SK-N-SH treated with all-trans-retinoic acid at 6 μM for 48 hours (cell line): ENCODE measurements around the gene IL1RN.

Experiments
- ARNTL ChIP-seq: fragments of 450-650 bp; formaldehyde crosslinking; IDR thresholded peaks from 2 replicates; pipeline ENCODE4 v1.5.0; 2020; ENCODE audit warnings: low read depth, mild to moderate bottlenecking, moderate library complexity, borderline replicate concordance
- ISL1 ChIP-seq: fragments of 250-450 bp; sonication (Bioruptor Pico); IDR thresholded peaks from 2 replicates; pipeline ENCODE4 v2.1.2; 2022; ENCODE audit warnings: mild to moderate bottlenecking, moderate library complexity
- OSR1 ChIP-seq: fragments of 250-450 bp; sonication (Bioruptor Pico); IDR thresholded peaks from 2 replicates; pipeline ENCODE4 v1.8.0; 2022; ENCODE audit warnings: moderate library complexity, mild to moderate bottlenecking, inconsistent platforms
- POU6F1 ChIP-seq: fragments of 250-450 bp; sonication (Bioruptor Pico); IDR thresholded peaks from 2 replicates; pipeline ENCODE4 v1.8.0; 2021; ENCODE audit warnings: low read depth, mild to moderate bottlenecking, moderate library complexity, borderline replicate concordance
- RARB ChIP-seq: fragments of 250-450 bp; sonication (Bioruptor Pico); IDR thresholded peaks from 2 replicates; pipeline ENCODE4 v1.8.0; 2021; ENCODE audit warnings: mild to moderate bottlenecking, moderate library complexity
- ZFP3 ChIP-seq: fragments of 250-450 bp; sonication (Bioruptor Pico); IDR thresholded peaks from 2 replicates; pipeline ENCODE4 v1.5.0; 2020; ENCODE audit warnings: mild to moderate bottlenecking, moderate library complexity
- ZFP30 ChIP-seq: fragments of 450-650 bp; formaldehyde crosslinking; IDR thresholded peaks from 2 replicates; pipeline ENCODE4 v1.5.0; 2022; ENCODE audit warnings: mild to moderate bottlenecking, moderate library complexity
- ZNF70 ChIP-seq: fragments of 450-650 bp; formaldehyde crosslinking; IDR thresholded peaks from 2 replicates; pipeline ENCODE4 v1.5.0; 2020; ENCODE audit warnings: mild to moderate bottlenecking, moderate library complexity
- TF ChIP-seq, protein P1 (sequence below): fragments of 250-450 bp; sonication (Bioruptor Pico); IDR thresholded peaks from 2 replicates; pipeline ENCODE4 v1.8.0; 2020; ENCODE audit warnings: mild to moderate bottlenecking, moderate library complexity, borderline replicate concordance
- TF ChIP-seq, protein P2 (sequence below): fragments of 250-450 bp; sonication (Bioruptor Pico); IDR thresholded peaks from 2 replicates; pipeline ENCODE4 v1.5.1; 2020; ENCODE audit warnings: low read depth, mild to moderate bottlenecking, moderate library complexity
- TF ChIP-seq, protein P3 (sequence below): fragments of 250-450 bp; sonication (Bioruptor Pico); IDR thresholded peaks from 2 replicates; pipeline ENCODE4 v1.5.1; 2021; ENCODE audit warnings: mild to moderate bottlenecking, moderate library complexity

GRCh38 chr2:113083296-113083695, 44.1 kb upstream of the IL1RN start:
- TF ChIP-seq ZFP30 (CRISPR knock-in tag) (no peak), OSR1 (CRISPR knock-in tag) (no peak), RARB (CRISPR knock-in tag) (no peak), ISL1 (CRISPR knock-in tag) (no peak), ARNTL (CRISPR knock-in tag) (no peak), ZNF70 (CRISPR knock-in tag) (no peak), ZFP3 (CRISPR knock-in tag) (no peak), POU6F1 (CRISPR knock-in tag) (no peak)
- TF ChIP-seq, protein P1, sequence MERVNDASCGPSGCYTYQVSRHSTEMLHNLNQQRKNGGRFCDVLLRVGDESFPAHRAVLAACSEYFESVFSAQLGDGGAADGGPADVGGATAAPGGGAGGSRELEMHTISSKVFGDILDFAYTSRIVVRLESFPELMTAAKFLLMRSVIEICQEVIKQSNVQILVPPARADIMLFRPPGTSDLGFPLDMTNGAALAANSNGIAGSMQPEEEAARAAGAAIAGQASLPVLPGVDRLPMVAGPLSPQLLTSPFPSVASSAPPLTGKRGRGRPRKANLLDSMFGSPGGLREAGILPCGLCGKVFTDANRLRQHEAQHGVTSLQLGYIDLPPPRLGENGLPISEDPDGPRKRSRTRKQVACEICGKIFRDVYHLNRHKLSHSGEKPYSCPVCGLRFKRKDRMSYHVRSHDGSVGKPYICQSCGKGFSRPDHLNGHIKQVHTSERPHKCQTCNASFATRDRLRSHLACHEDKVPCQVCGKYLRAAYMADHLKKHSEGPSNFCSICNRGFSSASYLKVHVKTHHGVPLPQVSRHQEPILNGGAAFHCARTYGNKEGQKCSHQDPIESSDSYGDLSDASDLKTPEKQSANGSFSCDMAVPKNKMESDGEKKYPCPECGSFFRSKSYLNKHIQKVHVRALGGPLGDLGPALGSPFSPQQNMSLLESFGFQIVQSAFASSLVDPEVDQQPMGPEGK (CRISPR knock-in tag) = no peak
- TF ChIP-seq, protein P2, sequence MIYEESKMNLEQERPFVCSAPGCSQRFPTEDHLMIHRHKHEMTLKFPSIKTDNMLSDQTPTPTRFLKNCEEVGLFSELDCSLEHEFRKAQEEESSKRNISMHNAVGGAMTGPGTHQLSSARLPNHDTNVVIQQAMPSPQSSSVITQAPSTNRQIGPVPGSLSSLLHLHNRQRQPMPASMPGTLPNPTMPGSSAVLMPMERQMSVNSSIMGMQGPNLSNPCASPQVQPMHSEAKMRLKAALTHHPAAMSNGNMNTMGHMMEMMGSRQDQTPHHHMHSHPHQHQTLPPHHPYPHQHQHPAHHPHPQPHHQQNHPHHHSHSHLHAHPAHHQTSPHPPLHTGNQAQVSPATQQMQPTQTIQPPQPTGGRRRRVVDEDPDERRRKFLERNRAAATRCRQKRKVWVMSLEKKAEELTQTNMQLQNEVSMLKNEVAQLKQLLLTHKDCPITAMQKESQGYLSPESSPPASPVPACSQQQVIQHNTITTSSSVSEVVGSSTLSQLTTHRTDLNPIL (CRISPR knock-in tag) = no peak
- TF ChIP-seq, protein P3, sequence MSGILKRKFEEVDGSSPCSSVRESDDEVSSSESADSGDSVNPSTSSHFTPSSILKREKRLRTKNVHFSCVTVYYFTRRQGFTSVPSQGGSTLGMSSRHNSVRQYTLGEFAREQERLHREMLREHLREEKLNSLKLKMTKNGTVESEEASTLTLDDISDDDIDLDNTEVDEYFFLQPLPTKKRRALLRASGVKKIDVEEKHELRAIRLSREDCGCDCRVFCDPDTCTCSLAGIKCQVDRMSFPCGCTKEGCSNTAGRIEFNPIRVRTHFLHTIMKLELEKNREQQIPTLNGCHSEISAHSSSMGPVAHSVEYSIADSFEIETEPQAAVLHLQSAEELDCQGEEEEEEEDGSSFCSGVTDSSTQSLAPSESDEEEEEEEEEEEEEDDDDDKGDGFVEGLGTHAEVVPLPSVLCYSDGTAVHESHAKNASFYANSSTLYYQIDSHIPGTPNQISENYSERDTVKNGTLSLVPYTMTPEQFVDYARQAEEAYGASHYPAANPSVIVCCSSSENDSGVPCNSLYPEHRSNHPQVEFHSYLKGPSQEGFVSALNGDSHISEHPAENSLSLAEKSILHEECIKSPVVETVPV (CRISPR knock-in tag) = no peak
